Measurements from ENCODE around the gene SPPL3.
"Not testable (repeated sequence)": the region's sequence is repeated elsewhere in the genome, so short reads cannot be mapped to it uniquely, and the experiment has no call there.

SPPL3 gene

DNA sequence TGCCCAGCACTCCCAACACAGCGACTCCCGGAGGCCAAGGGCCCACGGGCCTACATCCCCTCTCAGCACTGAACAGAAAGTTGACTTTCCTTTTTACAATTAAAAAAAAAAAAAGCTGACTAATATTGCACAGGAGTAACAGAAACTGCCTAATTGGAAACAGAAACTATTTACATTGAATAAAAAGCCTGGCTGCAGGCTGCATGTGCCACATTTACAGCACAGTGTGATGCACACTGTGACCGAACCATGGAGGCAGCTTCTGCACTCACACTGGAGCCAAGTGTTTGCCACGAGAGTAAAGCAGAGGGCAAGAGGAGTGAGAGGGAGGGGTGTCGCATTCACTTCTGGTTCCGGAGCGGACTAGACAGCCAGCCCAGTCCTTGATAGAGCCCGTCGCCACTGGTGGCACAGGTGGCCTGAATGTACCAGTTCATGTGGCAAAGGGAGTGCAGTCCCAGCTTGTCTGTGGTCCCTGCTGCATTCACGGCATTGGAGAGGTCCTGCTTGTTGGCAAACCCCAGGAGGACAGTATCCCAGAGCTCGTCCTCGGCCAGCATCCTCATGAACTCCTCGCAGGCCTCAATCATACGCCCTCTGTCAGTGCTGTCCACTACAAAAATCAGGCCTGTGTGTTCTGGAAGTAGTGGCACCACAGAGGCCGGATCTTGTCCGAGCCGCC lies 59.2 kb downstream of the SPPL3 start:
- DNase-seq (ENCODE audit: low read depth in 2 of 2): no peak

DNA sequence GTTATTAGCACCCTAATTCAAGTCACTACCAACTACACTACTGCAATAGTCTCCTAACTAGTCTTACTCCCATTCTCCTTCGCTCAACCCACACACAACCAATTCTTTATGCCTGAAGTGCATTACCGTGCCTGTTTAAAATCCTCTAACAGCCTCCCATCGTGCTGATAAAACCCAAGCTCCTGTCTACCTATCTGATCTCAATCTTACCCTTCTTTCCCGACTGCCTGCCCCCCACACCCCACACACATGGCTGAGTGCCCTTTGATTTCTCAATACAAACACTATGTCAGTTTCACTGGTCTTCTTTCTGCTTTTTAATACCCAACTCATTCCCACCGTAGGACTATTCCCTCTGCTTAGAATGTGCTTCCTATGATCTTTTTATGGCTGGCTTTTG lies 59.9 kb downstream of the SPPL3 start:
- no peak for DNase-seq (ENCODE audit: low read depth in 2 of 2)

DNA sequence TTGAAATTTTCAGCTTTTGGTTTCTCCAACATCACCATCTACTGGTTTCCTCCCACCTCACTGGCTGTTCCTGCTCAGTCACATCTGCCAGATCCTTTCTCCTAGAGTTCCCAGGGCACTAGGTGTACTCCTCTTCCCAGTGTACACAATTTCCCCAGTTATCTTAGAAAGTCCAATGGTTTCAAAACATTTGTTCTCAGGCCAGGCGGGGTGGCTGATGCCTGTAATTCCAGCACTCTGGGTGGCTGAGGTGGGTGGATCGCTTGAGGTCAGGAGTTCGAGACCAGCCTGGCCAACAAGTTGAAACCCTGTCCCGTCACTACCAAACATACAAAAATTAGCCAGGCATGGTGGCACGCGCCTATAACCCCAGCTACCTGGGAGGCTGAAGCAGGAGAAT lies 60.7 kb downstream of the SPPL3 start:
- no peak for DNase-seq (ENCODE audit: low read depth in 2 of 2)

DNA sequence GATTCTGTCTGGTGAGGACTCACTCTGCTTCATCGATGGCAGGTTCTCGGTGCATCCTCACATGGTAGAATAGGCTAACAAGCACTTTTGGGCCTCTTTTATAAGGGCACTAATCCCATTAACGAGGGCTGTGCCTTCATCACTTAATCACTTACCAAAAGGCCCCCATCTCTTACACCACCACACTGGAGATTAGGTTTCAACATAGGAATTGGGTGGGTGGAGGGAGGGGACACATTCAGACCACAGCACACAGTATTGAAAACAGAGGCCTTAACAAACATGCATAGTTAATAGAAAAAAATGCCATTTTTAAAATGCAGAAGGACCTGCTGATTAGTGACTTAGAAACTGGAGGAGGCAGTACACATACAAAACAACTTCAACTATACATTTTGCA lies 61.6 kb downstream of the SPPL3 start:
- no peak for DNase-seq (ENCODE audit: low read depth in 2 of 2)

DNA sequence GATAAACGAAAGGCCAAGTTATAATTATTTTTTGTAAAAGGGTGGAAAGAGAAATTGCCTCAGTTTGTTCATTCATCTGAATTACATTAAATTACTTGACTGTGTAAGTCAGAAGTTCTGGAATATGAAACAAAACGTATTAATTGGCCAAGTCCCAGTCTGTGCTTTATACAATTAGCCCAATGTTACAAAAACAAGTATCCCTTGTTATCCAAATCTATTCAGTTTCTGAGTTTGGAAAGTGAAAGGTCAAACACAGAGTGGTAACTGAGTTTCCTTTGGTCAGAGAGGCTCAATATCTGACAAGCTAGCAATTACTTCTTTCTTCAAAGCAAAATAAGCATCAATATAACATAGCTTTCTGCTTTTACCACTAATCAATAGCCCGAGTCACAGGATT lies 62.6 kb downstream of the SPPL3 start:
- DNase-seq (ENCODE audit: low read depth in 2 of 2): no peak

DNA sequence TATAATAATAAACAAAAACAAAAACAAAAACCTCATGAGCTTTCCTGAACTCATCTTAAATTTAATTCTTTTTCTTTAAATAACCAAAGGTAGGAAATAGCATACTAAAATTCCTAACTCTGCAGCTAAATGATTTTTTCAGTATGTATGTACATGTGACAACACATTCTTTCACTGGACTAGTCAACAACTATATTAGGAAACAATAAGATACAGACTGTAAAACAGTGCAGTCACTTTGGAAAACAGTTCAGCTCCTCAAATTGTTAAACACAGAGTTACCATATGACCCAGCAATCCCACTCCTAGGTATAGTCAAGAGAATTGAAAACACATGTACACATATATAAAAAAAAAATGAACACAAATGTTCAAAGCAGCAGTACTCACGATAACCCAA lies 64.7 kb downstream of the SPPL3 start:
- DNase-seq (ENCODE audit: low read depth in 2 of 2): no peak

DNA sequence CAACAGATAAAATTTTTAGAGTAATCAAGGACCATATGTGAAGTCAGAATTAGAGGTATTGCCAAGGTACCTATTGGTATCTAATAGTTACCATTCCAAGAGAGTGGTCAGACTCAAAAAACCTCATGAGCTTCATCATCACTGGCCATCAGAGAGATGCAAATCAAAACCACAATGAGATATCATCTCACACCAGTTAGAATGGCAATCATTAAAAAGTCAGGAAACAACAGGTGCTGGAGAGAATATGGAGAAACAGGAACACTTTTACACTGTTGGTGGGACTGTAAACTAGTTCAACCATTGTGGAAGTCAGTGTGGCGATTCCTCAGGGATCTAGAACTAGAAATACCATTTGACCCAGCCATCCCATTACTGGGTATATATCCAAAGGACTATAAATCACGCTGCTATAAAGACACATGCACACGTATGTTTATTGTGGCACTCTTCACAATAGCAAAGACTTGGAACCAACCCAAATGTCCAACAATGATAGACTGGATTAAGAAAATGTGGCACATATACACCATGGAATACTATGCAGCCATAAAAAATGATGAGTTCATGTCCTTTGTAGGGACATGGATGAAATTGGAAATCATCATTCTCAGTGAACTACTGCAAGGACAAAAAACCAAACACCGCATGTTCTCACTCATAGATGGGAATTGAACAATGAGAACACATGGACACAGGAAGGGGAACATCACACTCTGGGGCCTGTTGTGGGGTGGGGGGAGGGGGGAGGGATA lies 65.4 kb downstream of the SPPL3 start:
- DNase-seq (ENCODE audit: low read depth in 2 of 2): not testable (repeated sequence)

DNA sequence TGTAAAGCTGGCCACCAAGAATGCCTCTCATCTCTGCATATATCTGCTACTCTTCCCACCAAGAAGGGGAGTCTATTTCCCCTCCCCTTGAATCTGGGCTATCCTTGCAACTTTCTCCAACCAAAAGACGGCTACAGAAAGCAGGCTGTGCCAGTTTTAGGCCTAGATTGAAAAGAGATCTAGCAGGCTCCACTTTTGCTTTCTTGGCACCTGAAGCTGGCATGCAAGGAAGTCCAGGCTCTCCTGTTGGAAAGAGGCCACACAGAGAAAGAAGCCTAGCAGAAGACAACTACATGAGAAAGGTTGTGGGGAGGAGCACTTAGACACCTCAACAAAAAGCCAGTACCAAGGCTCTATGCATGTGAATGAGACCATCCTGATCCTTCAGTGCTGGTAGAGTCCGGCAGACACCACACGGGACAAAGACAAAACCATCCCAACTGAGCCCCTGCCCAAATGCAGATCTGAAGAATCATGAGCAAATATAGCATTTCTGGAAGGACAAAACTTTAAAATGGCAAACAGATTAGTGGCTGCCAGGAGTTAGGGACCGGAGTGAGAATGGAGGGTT lies 68.0 kb downstream of the SPPL3 start:
- no peak for DNase-seq (ENCODE audit: low read depth in 2 of 2)

DNA sequence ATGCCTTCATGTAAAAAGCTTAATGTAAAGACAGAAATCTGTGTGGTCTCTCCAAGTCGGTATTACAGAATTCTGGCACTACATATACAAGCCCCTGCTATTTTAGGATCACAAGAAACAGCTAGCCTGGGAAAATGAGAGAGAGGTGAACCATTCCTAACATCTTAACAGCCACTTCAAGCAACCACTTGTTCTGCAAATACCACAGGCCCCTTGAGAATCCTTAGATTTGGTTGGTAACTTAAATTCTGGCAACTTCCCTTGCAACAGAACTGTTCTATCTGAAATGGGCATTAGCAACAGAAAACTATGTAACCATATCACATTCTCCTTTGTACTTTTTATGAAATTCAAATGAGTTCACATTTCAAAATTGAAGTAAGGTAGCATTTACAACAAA lies 68.5 kb downstream of the SPPL3 start:
- DNase-seq (ENCODE audit: low read depth in 2 of 2): no peak

DNA sequence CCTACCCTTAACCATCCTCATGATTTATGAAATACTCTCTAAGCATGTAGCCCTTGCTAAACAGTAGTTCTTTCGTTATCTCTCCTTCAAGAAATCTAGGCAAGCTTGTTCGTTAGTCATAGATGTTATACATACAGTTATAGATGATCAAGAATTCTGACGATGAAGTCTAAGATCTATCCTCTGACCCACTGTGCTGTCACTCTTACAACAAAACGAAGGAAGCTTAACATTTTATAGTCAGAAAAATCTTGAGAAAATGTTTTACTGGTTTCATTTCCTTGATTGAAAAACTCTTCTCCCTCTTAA lies 68.9 kb downstream of the SPPL3 start:
- no peak for DNase-seq (ENCODE audit: low read depth in 2 of 2)

DNA sequence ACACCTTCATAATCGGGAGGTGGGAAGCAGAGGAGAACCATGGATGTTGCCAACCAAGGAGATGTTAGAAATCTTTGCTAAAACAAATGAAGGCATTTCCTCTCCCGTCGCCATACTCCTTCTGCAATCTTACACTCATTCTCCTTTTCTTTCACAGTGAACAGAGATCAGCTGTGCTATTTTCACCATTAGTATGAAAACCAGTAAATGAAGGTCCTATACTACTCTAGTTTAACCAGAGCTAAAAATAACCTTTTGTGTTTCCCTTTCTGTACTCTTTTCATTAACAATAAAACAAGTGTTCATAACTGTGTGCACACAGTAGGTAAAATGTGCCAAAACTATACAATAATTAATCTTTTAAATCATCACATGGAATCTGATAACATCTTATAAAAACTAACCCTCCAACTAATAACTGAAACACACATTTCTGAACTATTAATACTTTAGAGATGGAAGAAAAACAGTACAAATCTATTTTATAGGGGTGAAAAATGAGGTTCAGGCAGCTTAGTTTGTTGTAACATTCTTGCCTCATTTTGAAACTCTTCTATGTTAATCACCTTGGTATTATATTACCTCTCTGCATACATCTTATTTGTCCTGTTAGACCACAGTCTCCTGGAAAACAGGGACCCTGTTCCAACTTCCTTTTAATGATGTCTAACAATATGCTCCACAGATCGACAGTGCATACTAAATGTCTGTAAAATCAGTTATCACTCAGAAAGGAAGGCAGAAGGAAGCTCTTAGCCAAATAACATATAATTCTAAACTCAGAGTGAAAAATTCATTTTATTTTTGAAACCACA lies 69.5 kb downstream of the SPPL3 start:
- DNase-seq (ENCODE audit: low read depth in 2 of 2): no peak

DNA sequence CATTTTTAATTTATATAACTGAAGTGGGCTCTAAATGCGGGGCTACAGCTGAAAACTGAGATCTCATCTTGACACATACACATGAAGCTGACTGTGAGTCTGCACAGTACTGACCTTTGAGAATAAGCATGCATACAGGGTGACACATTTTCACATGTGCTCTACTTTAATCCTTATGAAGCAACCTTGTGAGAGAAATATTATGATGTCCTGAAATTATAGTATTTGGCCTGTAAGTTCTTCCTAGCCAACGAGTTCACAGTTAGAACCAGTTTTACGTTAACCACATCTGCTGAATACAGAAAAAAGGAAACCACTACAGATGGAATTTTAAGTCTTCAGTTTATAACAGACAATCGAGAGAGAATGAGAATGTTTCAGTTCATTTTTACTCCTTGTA lies 70.3 kb downstream of the SPPL3 start:
- DNase-seq (ENCODE audit: low read depth in 2 of 2): no peak

DNA sequence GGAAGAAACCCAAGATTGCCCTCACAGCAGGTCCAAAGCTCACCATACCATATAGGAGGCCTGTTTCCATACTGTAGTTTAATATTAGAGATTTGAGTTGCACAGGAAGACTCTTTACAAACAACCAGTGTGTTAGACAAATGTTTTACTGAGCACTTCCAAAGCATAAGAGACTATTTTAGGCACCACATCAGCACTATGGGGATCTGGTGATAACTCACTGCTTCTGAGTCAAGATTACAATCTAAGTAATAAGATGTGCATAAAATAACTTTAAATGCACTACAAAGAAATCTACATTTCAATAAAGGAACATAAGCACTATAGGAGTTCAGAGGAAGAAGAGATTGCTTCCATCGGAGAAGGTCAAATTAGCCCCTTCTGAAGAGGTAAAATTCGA lies 71.4 kb downstream of the SPPL3 start:
- no peak for DNase-seq (ENCODE audit: low read depth in 2 of 2)

DNA sequence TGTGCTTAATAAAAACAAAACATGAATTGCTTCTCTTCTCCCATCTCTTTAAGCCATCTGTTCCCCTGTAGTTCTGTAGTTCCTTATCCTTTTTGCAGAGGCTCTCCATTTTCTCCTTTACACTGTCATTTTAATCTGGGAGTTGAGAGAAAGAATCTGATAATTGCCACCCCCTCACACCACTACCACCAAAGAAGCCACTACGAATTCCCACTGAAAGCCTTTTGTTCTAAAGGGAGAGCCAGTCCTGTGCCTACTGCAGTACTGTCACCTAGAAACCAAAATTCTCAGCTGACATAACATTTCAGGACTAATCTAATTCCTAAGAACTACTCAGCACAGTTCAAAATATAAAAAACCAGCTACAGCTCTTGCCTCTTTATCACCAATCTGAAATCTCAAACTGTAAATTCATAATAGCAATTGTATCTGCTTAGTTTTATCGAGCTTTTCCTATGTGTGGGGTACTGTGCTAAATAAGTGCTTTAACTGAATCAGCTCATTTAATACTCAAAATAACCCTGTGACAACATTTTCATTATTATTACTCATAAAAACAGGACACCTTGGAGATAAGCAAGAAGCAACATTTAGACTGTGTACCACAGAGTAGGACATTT lies 72.4 kb downstream of the SPPL3 start:
- DNase-seq (ENCODE audit: low read depth in 2 of 2): no peak

DNA sequence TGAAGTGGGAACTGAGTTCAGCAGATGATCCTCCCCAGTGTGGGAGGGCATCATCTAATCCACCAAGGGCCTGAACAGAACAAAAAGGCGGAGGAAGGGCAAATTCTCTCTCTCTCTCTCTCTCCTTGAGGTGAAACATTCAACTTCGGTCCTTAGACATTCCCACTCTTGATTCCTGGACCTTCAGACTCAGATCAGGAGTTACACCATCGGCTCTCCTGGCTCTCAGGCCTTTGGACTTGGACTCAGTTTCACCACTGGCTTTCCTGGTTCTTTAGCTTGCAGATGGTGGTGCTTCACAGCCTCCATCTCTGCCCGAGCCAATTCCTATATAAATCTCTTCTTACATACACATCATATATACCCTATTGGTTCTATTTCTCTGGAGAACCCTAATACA lies 73.2 kb downstream of the SPPL3 start:
- no peak for DNase-seq (ENCODE audit: low read depth in 2 of 2)

DNA sequence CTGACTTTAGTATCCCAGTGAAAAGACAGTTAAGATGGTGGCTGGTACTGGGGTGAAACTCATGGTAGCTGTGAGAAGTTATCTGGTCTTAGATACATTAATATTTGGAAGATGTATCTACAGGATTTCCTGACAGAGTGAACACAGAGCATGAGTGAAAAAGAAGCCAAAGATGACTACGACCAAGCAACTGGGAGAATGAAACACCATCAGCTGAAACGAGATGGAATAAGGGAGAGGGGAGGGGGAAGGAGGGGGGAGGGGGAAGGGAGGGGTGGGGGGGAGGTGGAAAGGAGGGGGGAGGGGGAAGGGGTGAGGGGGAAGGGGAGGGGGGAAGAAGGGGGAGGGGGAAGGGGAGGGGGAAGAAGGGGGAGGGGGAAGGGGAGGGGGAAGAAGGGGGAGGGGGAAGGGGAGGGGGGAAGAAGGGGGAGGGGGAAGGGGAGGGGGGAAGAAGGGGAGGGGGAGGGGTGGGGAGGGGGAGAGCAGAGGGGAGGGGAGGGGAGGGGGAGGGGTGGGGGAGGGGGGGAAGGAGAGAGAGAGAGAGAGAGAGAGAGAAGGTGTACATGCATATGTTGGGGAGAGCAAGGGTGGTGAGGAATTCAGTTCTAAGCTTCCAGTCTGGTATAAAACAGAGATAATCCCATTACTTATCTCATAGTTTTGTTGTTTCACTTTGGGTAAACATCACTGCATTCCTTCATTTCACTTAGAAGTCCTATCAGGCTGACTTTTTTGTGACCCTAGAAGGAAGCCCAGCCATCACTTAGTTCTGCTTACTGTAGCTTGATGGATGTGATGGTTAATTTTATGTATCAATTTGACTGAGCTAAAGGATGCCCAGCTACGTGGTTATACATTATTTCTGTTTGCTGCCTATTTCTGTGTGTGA lies 73.9 kb downstream of the SPPL3 start:
- DNase-seq (ENCODE audit: low read depth in 2 of 2): no peak

DNA sequence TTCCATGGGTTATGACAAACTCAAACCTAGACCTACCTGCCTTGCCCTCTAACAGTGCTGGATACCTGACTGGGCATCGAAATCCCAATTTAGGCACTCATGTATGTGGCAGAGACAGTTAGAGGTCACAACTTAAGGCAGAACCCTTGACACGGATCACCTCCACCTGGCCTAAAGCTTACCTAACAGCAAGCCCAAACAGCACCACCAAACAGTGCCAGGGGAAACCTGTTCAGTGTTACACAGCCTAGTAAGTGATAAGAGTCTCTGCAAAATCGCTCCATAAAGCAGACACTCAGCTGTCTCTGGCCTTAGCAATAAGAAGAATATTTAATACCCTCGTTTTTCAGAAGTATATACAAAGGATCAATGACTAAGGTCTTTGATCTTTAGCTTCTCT lies 77.8 kb downstream of the SPPL3 start:
- no peak for DNase-seq (ENCODE audit: low read depth in 2 of 2)

DNA sequence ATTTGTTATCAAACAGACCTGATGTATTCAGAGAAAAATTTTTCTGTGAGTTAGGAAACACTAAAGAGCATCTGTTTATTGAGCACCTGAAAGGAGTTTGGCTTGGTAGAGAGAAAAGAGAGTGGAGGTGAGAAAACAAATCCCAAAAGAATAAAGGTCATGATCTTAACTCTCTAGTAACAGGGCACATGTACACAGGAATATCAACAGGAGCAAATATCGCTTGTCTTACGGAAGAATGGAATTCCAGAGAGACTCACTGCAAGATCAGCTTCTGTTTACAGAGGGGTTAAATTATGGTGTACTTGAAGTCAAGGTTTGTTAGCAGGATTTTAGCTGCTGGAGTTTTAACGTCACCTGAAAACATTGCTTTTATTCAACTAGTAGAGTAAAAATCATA lies 78.8 kb downstream of the SPPL3 start:
- DNase-seq (ENCODE audit: low read depth in 2 of 2): no peak

DNA sequence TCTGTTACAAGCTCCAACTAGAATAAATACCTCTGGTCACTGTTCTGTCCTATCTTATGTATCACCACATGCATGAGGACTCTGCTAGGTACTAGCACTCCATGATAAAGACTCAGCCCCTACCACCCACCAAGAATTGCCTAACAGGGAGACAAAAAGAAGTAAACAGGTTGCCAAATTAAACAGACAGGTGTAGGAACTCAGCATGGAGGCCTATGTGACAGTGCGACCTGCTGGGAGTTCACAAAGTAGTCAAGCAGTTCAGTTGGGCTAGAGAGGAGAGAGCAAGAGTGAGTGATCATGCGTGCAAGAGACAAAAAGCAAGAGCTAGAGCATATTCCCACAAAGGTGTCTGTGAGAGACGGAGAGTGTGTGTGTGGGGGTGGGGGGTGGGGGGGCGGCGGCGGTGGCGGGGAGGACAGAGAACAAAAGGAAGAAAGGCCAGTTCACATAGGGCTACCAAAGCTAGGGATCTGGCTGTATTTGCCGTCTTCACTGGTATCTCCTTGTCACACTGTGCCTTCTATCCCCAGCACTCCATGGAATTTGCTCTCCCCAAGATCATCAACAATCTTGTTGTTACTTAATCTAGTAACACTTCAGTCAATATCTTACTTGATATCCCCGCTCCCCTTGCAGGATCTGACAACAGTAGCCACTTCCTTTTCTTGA lies 81.2 kb downstream of the SPPL3 start:
- DNase-seq (ENCODE audit: low read depth in 2 of 2): no peak

DNA sequence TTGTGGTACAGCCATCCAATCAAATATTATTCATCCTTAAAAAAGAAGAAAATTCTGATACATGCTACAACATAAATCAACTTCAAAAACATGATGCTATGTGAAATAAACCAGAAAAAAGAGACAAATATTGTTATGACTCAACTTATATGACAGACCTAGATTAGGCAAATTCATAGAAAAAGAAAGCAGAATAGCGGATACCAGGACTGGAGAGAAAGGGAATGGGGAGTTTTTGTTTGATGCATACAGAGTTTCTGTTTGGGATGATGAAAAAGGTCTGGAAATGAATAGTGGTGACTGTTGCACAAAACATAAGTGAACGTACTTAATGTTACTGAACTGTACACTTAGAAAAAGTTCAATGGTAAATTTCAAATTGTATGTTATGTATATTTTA lies 82.3 kb downstream of the SPPL3 start:
- DNase-seq (ENCODE audit: low read depth in 2 of 2): no peak

Measured in activated CD4-positive, alpha-beta T cell treated with anti-CD3 and anti-CD28 coated beads for 24 hours (primary cell).